Astrocyte (in vitro differentiated cells and primary cell): Measurements from ENCODE around the gene SLC66A2. TPM values are rescaled to one million over a fixed set of nuclear protein-coding genes. Genes with fewer than 3 reads are reported as not detected.

Source experiments
- DNase-seq: peaks from one replicate; pipeline ENCODE4 v3.0.0-alpha.2; 2010; ENCODE audit warnings: low read depth
- FAIRE-seq: peaks from 2 replicates; lab custom pipeline; 2011; peaks lifted over from hg19 to GRCh38; lab: Jason Lieb, UNC
- H2AFZ ChIP-seq: 2 replicates; pipeline ENCODE4 v1.6.0; 2012; ENCODE audit warnings: low read depth, low read length, inconsistent platforms
- H3K27ac ChIP-seq: 2 replicates; pipeline ENCODE4 v1.5.1; 2011; ENCODE audit warnings: low read depth, low read length, inconsistent platforms
- H3K27me3 ChIP-seq: 2 replicates; pipeline ENCODE4 v1.6.0; 2011; ENCODE audit warnings: low read length, inconsistent platforms; ENCODE audit not compliant: insufficient read depth
- H3K36me3 ChIP-seq: 2 replicates; pipeline ENCODE4 v1.5.1; 2011; ENCODE audit warnings: low read length, inconsistent platforms; ENCODE audit not compliant: insufficient read depth
- H3K4me1 ChIP-seq: 2 replicates; pipeline ENCODE4 v1.5.1; 2011; ENCODE audit warnings: low read length, inconsistent platforms; ENCODE audit not compliant: insufficient read depth
- H3K4me2 ChIP-seq: 2 replicates; pipeline ENCODE4 v1.6.0; 2012; ENCODE audit warnings: low read length, inconsistent platforms
- H3K4me3 ChIP-seq: 2 replicates; pipeline ENCODE4 v1.5.1; 2011; ENCODE audit warnings: low read depth, mild to moderate bottlenecking, low read length, inconsistent platforms; ENCODE audit not compliant: insufficient read depth
- H3K79me2 ChIP-seq: 2 replicates; pipeline ENCODE4 v1.6.0; 2012; ENCODE audit warnings: mild to moderate bottlenecking, low read length, inconsistent platforms; ENCODE audit not compliant: insufficient read depth
- H3K9ac ChIP-seq: 2 replicates; pipeline ENCODE4 v1.6.0; 2012; ENCODE audit warnings: mild to moderate bottlenecking, low read length, inconsistent platforms
- H3K9me3 ChIP-seq: 2 replicates; pipeline ENCODE4 v1.5.1; 2012; ENCODE audit warnings: low read depth, mild to moderate bottlenecking, low read length, inconsistent platforms; ENCODE audit not compliant: insufficient read depth
- H4K20me1 ChIP-seq: 2 replicates; pipeline ENCODE4 v1.6.0; 2012; ENCODE audit warnings: low read length, inconsistent platforms; ENCODE audit not compliant: insufficient read depth
- H3K27ac Mint-ChIP-seq: one replicate; pipeline ENCODE4 v1.8.0; 2021; ENCODE audit warnings: mild to moderate bottlenecking, mixed read lengths; ENCODE audit not compliant: unreplicated experiment
- H3K27me3 Mint-ChIP-seq: one replicate; pipeline ENCODE4 v1.8.0; 2021; ENCODE audit warnings: low read depth, mixed read lengths; ENCODE audit not compliant: unreplicated experiment
- H3K36me3 Mint-ChIP-seq: one replicate; pipeline ENCODE4 v1.8.0; 2021; ENCODE audit warnings: low read depth, mixed read lengths; ENCODE audit not compliant: unreplicated experiment
- H3K4me1 Mint-ChIP-seq: one replicate; pipeline ENCODE4 v1.8.0; 2021; ENCODE audit warnings: low read depth, mixed read lengths; ENCODE audit not compliant: unreplicated experiment
- H3K4me3 Mint-ChIP-seq: one replicate; pipeline ENCODE4 v1.8.0; 2021; ENCODE audit warnings: mild to moderate bottlenecking, moderate library complexity, mixed read lengths; ENCODE audit not compliant: unreplicated experiment
- H3K9me3 Mint-ChIP-seq: one replicate; pipeline ENCODE4 v1.8.0; 2021; ENCODE audit warnings: mild to moderate bottlenecking, mixed read lengths; ENCODE audit not compliant: unreplicated experiment
- EZH2 ChIP-seq: IDR thresholded peaks from 2 replicates; pipeline ENCODE4 v1.6.1; 2012; ENCODE audit warnings: mild to moderate bottlenecking, low read length, inconsistent platforms; ENCODE audit not compliant: insufficient read depth
- total RNA-seq: library from RNA; stranded (reverse); gene quantifications from 2 replicates; pipeline ENCODE4 v1.2.1, GENCODE V29; 2021
- TF ChIP-seq, protein P1 (sequence below): IDR thresholded peaks from 2 replicates; pipeline ENCODE4 v1.5.1; 2011; ENCODE audit warnings: low read depth, mild to moderate bottlenecking, inconsistent platforms, low read length, moderate library complexity; ENCODE audit not compliant: insufficient read depth

The SLC66A2 gene
- total RNA-seq, 1 donor from 2014 or later, result 25.3 TPM

DNA sequence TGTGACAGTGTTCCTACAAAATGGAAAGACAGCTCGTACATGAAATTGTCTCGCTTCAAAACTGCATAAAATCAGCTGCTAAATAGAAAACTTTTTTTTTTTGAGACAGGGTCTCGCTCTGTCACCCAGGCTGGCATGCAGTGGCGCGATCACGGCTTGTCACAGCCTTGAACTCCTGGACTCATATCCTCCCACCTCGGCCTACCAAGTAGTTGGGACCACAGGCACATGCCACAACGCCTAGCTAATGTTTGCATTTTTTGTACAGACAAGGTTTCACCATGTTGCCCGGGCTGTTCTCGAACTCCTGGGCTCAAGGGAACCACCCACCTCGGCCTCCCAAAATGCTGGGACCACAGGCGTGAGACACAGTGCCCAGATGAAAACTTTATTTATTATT lies 33.7 kb upstream of the SLC66A2 start:
- H3K36me3 ChIP-seq, result peaks cover 6% of the 10 kb centered on the region
- no peak overlapping the region for H3K9ac ChIP-seq
- H3K9me3 Mint-ChIP-seq, result no peaks in the 10 kb centered on the region
- no peaks in the 10 kb centered on the region for H3K27me3 ChIP-seq
- no peak overlapping the region for H3K4me3 Mint-ChIP-seq
- no peak overlapping the region for H3K4me2 ChIP-seq
- peaks cover 7% of the 10 kb centered on the region for H3K4me1 ChIP-seq
- no peak for FAIRE-seq
- H4K20me1 ChIP-seq, result peaks cover 79% of the 10 kb centered on the region
- H3K9me3 ChIP-seq, result no peaks in the 10 kb centered on the region
- H3K27ac Mint-ChIP-seq, result no peak overlapping the region
- TF ChIP-seq EZH2, result no peak
- TF ChIP-seq, protein P1, sequence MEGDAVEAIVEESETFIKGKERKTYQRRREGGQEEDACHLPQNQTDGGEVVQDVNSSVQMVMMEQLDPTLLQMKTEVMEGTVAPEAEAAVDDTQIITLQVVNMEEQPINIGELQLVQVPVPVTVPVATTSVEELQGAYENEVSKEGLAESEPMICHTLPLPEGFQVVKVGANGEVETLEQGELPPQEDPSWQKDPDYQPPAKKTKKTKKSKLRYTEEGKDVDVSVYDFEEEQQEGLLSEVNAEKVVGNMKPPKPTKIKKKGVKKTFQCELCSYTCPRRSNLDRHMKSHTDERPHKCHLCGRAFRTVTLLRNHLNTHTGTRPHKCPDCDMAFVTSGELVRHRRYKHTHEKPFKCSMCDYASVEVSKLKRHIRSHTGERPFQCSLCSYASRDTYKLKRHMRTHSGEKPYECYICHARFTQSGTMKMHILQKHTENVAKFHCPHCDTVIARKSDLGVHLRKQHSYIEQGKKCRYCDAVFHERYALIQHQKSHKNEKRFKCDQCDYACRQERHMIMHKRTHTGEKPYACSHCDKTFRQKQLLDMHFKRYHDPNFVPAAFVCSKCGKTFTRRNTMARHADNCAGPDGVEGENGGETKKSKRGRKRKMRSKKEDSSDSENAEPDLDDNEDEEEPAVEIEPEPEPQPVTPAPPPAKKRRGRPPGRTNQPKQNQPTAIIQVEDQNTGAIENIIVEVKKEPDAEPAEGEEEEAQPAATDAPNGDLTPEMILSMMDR, result no peak
- H3K4me3 ChIP-seq, result no peak overlapping the region
- DNase-seq, result no peak
- H3K79me2 ChIP-seq, result peaks cover 83% of the 10 kb centered on the region
- no peak overlapping the region for H2AFZ ChIP-seq
- H3K36me3 Mint-ChIP-seq, result peaks cover 3% of the 10 kb centered on the region
- H3K4me1 Mint-ChIP-seq, result peaks cover 23% of the 10 kb centered on the region
- no peak overlapping the region for H3K27ac ChIP-seq
- no peaks in the 10 kb centered on the region for H3K27me3 Mint-ChIP-seq

DNA sequence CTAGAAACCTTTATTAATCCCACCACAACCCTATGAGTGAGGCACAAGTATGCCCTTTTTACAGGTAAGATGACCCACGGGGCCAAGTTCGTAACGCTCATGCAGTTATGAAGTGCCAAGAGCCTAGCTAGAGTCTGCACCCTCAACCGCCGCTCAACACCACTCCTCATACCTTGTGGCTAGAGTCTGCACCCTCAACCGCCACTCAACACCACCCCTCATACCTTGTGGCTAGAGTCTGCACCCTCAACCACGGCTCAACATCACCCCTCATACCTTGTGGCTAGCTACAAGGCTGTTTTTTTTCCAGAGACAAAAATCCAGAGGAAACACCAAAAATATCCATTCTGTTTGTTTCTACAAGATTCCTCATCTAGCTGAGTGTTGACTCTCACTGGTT lies 32.3 kb upstream of the SLC66A2 start:
- Histone ChIP-seq H3K27me3 (no peaks in the 10 kb centered on the region), H3K9ac (no peak overlapping the region), H3K9me3 (no peaks in the 10 kb centered on the region), H3K27ac (no peak overlapping the region), H3K4me3 (no peak overlapping the region), H2AFZ (no peak overlapping the region), H3K4me1 (peaks cover 7% of the 10 kb centered on the region), H4K20me1 (peaks cover 93% of the 10 kb centered on the region), H3K79me2 (peaks cover 97% of the 10 kb centered on the region), H3K36me3 (peaks cover 6% of the 10 kb centered on the region), H3K4me2 (no peak overlapping the region)
- peaks cover 4% of the 10 kb centered on the region for H3K36me3 Mint-ChIP-seq
- no peak overlapping the region for H3K27ac Mint-ChIP-seq
- peaks cover 28% of the 10 kb centered on the region for H3K4me1 Mint-ChIP-seq
- H3K4me3 Mint-ChIP-seq, result no peak overlapping the region
- no peaks in the 10 kb centered on the region for H3K27me3 Mint-ChIP-seq
- H3K9me3 Mint-ChIP-seq, result no peaks in the 10 kb centered on the region
- TF ChIP-seq, protein P1, result no peak
- TF ChIP-seq EZH2, result no peak
- DNase-seq, result peak; percentile 60
- FAIRE-seq, result no peak

DNA sequence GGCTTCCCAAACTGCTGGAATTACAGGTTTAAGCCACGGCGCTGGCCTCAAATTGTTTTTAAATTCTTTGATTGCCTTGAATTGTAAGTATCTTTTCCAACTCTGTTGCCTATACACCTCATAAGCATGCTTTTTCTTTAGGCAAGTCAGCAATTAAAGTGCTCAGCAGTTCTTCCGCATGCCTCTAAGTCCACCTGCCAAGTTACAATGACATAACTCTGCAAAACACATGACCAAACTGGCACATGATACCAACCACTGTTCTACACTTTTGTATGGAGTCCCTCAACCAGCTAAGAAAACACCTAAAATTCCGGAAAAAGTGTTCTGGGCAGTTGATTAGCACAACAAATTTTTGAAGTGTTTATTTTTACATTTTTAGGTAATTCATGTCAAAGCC lies 31.8 kb upstream of the SLC66A2 start:
- Histone ChIP-seq H3K27me3 (no peaks in the 10 kb centered on the region), H3K27ac (no peak overlapping the region), H4K20me1 (peaks cover 98% of the 10 kb centered on the region), H2AFZ (no peak overlapping the region), H3K36me3 (peaks cover 6% of the 10 kb centered on the region), H3K4me2 (no peak overlapping the region), H3K9ac (no peak overlapping the region), H3K9me3 (no peaks in the 10 kb centered on the region), H3K4me3 (no peak overlapping the region), H3K4me1 (peaks cover 7% of the 10 kb centered on the region), H3K79me2 (peaks cover 100% of the 10 kb centered on the region)
- no peaks in the 10 kb centered on the region for H3K27me3 Mint-ChIP-seq
- peaks cover 28% of the 10 kb centered on the region for H3K4me1 Mint-ChIP-seq
- FAIRE-seq (no peak), DNase-seq (no peak)
- TF ChIP-seq EZH2, result no peak
- H3K4me3 Mint-ChIP-seq, result no peak overlapping the region
- no peak overlapping the region for H3K27ac Mint-ChIP-seq
- H3K9me3 Mint-ChIP-seq, result no peaks in the 10 kb centered on the region
- peaks cover 4% of the 10 kb centered on the region for H3K36me3 Mint-ChIP-seq
